Erythroblast (primary cell): ENCODE data around the gene NBDY.

ENCODE experiments used
- GATA1 ChIP-seq: IDR thresholded peaks from 2 replicates; pipeline ENCODE4 v1.6.1; 2011; ENCODE audit warnings: low read depth, mild to moderate bottlenecking, control low read depth, low read length, moderate library complexity
- POLR2A ChIP-seq: IDR thresholded peaks from 2 replicates; pipeline ENCODE4 v1.6.1; 2011; ENCODE audit warnings: mild to moderate bottlenecking, low read length

- TF ChIP-seq POLR2A = no peak
- no peak for TF ChIP-seq GATA1
Observed at GRCh38 chrX:56786889-56787733, 58.1 kb downstream of the NBDY start.
